ENCODE results near the gene VWA1.
"Not testable (repeated sequence)": the region's sequence is repeated elsewhere in the genome, so short reads cannot be mapped to it uniquely, and the experiment has no call there.

Gene VWA1

DNA sequence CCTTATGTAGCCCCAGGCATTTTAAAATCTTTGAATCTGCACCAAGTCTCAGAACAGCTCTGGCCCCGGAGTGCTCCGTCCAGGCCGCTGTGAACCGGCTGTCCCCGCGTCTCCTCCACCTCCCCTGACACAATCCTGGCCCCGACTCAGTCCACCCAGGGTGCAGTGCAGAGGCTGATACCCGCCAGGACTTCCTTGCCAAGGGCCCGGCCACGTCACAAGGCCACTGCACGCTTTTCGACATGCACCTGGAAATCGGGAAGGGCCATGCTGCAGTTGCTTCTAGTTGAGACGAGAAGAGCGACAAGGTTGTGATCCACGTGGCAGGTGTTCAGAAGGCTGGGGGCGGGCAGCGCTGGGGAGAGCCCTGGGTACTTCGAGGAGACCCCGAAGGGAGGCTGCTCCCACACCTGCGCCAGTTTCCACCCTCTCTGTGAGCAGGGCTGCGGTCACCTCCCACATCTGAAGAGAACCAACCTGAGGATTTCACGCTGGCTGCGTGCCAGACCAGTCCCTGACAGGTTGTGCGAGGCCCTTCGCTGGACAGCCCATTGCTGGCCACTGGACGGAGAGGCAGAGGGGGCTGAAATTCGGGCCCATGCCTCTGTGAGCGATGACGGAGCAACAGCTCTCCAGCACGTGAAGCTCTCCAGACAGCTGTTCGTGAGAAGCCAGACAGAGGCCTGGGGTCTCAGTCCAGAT lies 6.7 kb downstream of the VWA1 start:
- no peak overlapping the region for H3K4me3 ChIP-seq (ENCODE audit: low read depth, low read length)
- no peak for DNase-seq (ENCODE audit: low read depth, low spot score)
- TF ChIP-seq, protein P1, sequence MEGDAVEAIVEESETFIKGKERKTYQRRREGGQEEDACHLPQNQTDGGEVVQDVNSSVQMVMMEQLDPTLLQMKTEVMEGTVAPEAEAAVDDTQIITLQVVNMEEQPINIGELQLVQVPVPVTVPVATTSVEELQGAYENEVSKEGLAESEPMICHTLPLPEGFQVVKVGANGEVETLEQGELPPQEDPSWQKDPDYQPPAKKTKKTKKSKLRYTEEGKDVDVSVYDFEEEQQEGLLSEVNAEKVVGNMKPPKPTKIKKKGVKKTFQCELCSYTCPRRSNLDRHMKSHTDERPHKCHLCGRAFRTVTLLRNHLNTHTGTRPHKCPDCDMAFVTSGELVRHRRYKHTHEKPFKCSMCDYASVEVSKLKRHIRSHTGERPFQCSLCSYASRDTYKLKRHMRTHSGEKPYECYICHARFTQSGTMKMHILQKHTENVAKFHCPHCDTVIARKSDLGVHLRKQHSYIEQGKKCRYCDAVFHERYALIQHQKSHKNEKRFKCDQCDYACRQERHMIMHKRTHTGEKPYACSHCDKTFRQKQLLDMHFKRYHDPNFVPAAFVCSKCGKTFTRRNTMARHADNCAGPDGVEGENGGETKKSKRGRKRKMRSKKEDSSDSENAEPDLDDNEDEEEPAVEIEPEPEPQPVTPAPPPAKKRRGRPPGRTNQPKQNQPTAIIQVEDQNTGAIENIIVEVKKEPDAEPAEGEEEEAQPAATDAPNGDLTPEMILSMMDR (IDR thresholded peaks at IDR 0.05; ENCODE audit: insufficient read depth, low read length, missing control alignments) = no peak
- POLR2A ChIA-PET = no interaction called here
- CTCF ChIA-PET = interaction anchor here (0.7 to 4.8 kb wide), 12 partner anchors 9 to 43 kb away, joined by 3 to 22 read pairs (median 8); partner anchors contain the start of genes CCNL2 and MRPL20

DNA sequence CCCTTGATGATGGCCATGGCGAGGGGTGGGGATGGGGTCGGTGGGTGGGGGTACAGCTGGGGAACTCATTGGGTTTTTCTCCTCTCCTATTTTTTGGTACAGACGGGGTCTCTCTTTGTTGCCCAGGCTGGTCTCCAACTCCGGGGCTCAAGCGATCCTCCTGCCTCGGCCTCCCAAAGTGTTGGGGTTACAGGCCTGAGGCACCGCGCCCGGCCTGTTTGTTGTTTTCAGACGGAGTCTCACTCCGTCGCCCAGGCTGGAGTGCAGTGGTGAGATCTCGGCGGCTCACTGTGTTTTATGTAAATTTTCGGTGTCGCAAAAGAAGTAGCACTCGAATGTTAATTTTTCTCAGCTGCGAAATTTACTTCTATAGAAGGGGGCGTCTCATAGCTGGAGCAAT lies 11.1 kb downstream of the VWA1 start:
- DNase-seq (ENCODE audit: low read depth, low spot score); CTCF ChIA-PET; H3K4me3 ChIP-seq (ENCODE audit: low read depth, low read length); POLR2A ChIA-PET: not testable (repeated sequence)

DNA sequence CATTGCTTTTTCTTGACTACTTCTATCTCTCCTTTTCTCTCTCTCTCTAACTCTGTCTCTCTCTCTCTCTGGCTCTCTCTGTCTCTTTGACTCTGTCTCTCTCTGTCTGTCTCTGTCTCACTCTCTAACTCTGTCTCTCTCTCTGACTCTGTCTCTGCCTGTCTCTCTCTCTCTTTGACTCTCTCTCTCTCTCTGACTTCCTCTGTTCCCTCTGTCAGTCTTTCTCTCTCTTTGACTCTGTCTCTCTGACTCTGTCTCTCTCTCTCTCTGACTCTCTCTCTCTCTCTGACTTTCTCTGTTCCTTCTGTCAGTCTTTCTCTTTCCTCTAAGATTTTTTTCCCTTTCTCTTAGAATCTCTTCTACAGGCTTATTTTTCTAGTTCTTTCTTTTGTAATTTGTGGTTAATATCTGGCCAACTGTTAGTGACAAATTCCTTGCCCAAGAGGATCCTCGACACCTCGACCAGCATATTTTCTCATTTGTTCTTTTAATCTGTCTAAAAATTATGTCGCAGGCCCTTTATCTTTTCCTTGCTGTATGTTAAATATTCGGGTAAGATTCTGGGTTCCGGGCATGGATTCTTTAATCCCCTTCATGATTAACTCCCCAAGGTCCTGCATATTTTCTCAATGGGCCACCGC lies 13.7 kb downstream of the VWA1 start, which contains the start of gene ATAD3C:
ATAD3C (plus strand) TSS at position 591 of the 641 bp plus-strand sequence. CDS start 995 bp downstream, outside the sequence.
- no peak within 1 kb of the TSS for H3K4me3 ChIP-seq (ENCODE audit: low read depth, low read length)
- TF ChIP-seq, protein P1 (IDR thresholded peaks at IDR 0.05; ENCODE audit: insufficient read depth, low read length, missing control alignments) = no peak
- ChIA-PET CTCF (interaction anchor here (1.0 kb wide), 1 partner anchor 8 kb away, joined by 4 read pairs; no protein-coding TSS in a partner anchor), POLR2A (no interaction called here)
- no peak for DNase-seq (ENCODE audit: low read depth, low spot score)

DNA sequence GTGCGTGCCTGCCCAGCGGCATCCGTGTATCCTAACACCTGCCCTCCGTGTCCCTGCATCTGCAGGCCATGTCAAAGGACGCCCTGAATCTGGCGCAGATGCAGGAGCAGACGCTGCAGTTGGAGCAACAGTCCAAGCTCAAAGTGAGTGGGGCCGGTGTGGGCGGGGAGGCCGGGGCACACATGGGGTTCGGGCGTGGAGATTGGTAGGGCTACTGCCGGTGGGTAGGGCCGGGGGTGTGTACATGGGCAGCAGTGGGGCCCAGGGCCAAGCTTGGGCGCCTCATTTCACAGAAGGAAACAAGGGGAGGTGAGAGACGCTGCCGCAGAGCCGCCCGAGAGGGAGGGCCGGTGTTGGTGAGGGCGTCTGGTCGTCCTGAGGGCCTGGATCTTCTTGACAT lies 15.1 kb downstream of the VWA1 start:
- H3K4me3 ChIP-seq (ENCODE audit: low read depth, low read length); POLR2A ChIA-PET; DNase-seq (ENCODE audit: low read depth, low spot score): not testable (repeated sequence)
- CTCF ChIA-PET = interaction anchor here (0.8 kb wide), 1 partner anchor 10 kb away, joined by 4 read pairs; no protein-coding TSS in a partner anchor

DNA sequence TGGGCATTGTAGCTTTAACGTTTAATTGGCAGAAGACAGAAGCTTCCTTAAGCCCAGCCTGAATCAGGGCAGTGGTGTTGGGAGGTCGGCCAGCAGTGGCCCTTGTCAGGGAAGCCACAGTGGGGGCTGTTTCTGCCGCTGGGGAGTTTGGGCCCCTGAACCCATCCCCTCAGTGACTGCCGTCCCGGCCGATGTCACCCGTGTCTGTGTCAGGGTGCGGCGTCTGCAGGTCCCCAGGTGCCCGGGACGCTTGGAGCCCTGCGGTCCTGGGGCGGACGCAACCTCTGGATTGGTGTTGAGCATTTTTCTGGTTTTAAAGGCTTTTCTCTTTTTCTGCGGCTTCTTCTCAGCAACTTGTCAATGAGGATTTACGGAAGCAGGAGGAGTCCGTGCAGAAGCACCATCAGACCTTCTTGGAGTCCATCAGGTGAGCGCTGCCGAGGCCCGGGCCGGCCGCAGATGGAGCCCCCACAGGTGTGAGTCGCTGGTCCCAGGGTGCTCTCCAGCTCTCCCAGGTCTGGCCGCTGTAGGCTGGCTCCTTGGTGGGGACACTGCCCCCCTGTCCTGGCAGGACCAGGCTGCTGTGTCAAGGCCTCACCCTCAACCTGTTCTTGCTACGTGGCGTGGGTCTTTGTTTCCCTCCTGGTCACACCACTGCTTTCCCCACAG lies 16.3 kb downstream of the VWA1 start:
- POLR2A ChIA-PET = no interaction called here

DNA sequence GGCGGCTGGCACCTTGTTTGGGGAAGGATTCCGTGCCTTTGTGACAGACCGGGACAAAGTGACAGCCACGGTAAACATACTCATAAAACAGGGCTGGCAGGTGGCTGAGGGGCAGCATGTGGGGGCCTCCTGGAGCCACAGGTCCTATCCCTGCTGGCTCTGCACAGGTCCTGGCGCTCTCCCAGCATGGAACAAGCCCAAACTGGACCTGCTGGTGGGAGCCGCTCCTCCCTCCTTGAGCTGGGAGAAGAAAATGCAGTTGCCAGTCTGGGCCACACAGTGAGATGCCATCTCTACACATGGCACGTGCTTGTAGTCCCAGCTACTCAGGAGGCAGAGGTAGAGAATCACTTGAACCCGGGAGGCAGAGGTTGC lies 16.9 kb downstream of the VWA1 start:
- POLR2A ChIA-PET; DNase-seq (ENCODE audit: low read depth, low spot score); H3K4me3 ChIP-seq (ENCODE audit: low read depth, low read length): not testable (repeated sequence)
- CTCF ChIA-PET = interaction anchor here (1.5 kb wide), 1 partner anchor 12 kb away, joined by 7 read pairs; no protein-coding TSS in a partner anchor

More for the DNA sequence above, 16.3 kb downstream of the VWA1 start:
- TF ChIP-seq, protein P1 (IDR thresholded peaks at IDR 0.05; ENCODE audit: insufficient read depth, low read length, missing control alignments) = no peak
- CTCF ChIA-PET = interaction anchor here (1.5 kb wide), 1 partner anchor 11 kb away, joined by 7 read pairs; no protein-coding TSS in a partner anchor
- H3K4me3 ChIP-seq (ENCODE audit: low read depth, low read length) = no peak overlapping the region
- no peak for DNase-seq (ENCODE audit: low read depth, low spot score)

DNA sequence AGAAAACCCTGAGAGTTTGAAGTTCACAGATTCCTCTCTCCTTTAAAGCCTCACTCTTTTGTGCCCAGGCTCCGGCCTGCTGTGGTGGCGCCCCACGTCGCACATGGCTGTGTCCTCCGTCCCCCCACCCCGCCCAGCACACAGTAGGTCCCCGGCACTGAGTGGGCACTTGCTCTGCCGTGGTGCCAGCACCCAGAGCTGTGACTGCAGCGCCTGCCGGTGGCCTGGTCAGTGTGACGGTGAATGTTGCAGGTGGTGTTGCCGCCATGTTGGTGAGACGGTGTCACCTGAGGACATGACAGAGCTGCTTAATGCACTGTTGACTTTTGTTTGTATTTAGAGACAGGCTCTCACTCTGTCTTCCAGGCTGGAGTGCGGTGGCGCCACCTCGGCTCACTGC lies 17.4 kb downstream of the VWA1 start:
- ChIA-PET POLR2A (no interaction called here), CTCF (interaction anchor here (0.6 to 1.5 kb wide), 2 partner anchors 12 kb away, joined by 3 to 7 read pairs; no protein-coding TSS in a partner anchor)
- DNase-seq (ENCODE audit: low read depth, low spot score) = no peak
- TF ChIP-seq, protein P1 (IDR thresholded peaks at IDR 0.05; ENCODE audit: insufficient read depth, low read length, missing control alignments) = no peak
- no peak overlapping the region for H3K4me3 ChIP-seq (ENCODE audit: low read depth, low read length)

DNA sequence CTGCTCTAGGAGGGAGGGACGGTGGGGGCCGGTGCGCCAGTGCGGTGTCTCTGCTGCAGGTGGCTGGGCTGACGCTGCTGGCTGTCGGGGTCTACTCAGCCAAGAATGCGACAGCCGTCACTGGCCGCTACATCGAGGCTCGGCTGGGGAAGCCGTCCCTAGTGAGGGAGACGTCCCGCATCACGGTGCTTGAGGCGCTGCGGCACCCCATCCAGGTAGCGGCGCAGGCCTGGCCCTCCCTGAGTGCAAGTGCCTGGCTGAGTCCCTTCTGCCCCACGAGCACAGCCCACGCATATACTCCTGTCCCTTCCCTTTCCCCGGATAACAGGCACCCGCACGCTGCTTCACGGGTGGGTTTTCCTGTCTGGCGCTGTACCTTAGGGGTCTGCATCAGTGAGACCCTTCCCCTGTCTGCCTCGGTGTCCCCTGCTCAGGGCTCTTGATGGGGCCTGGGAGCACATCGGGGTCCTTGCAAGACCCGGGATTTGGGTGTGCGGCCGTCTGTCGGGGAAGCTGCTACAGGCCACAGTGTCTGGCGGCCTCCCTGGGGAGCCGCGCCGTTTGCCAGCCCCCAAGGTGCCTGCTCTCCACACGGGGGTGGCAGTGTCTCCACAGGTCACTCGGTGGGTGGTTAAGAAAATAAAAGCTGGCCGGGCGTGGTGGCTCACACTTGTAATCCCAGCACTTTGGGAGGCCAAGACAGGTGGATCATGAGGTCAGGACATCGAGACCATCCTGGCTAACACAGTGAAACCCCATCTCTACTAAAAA lies 19.0 kb downstream of the VWA1 start:
- H3K4me3 ChIP-seq (ENCODE audit: low read depth, low read length); POLR2A ChIA-PET; DNase-seq (ENCODE audit: low read depth, low spot score): not testable (repeated sequence)
- CTCF ChIA-PET = interaction anchor here (1.3 kb wide), 1 partner anchor 13 kb away, joined by 3 read pairs; no protein-coding TSS in a partner anchor

Data from AG04449 (cell line).